Immature natural killer cell (primary cell): ENCODE results near the gene CTTNBP2NL. TPM values are rescaled to one million over a fixed set of nuclear protein-coding genes. Genes with fewer than 3 reads are reported as not detected.

Experiments
- polyA plus RNA-seq, 3 donors: library from polyadenylated mRNA; unstranded; fragments of 300-500 nt; fragmentation: Illumina TruSeq; gene quantifications; one replicate each; pipeline ENCODE4 v1.2.3, GENCODE V29; 2021

CTTNBP2NL gene
- polyA plus RNA-seq, 3 donors from 2014 or later, result 0.03 TPM; not detected in 2

Other genes starting within 250 kb of the CTTNBP2NL start
- gene WNT2B, start 112.8 kb downstream of the CTTNBP2NL start, polyA plus RNA-seq, result under 1 TPM in 1 of 3 donors, not detected in 2; 0.03 TPM
- gene ST7L, start 222.9 kb downstream of the CTTNBP2NL start, polyA plus RNA-seq, result 10 to 100 TPM in 2 of 3 donors, 1 to 10 TPM in 1; 8.4 to 15.2 (median 11.4) TPM
- 100 to 1,000 TPM; 199 to 264 (median 207) TPM for gene CAPZA1, start 223.6 kb downstream of the CTTNBP2NL start, polyA plus RNA-seq